ENCODE data around the gene MYBBP1A.

Gene MYBBP1A

DNA sequence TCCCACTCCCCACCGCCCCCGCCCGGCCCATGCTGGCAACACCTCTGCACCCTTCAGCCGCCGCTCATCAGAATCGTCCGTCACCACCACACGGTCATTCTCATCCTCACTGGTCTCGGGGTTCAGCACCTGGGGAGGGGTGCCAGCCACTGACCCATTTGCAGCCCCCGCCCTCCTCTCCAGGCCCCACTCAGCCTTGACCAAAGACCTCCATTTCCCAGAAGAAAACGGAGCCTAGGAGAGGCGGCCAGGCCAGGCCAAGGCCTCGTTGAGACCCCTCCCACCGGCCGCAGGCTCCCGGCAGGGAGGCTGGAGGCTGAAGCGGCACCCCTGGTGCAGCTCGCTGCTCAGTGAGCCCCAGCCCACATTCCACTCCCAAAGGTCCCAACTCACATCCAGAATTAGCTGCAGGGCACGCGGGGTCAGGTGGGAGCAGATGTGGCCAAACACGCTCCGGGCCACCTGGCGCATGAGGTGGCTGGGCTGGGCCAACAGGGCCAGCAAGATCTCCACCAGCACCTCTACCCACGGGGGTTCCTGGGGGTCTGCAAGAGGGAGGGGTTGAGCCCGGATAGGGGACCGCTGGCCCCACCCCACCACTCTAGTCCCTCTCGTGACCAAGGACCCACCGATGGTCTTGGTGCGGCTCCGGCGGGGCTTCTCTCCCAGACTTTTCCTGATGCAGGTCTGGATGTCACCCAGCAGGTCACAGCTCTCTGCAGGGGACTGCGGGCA lies 9.8 kb downstream of the MYBBP1A start:
- no peak overlapping the region for H3K4me3 ChIP-seq (ENCODE audit: low read depth, low read length)
- TF ChIP-seq POLR2A (IDR thresholded peaks at IDR 0.05; ENCODE audit: extremely low read depth, insufficient read length) (no peak), MYC (IDR thresholded peaks at IDR 0.05; ENCODE audit: low read depth, low read length) (no peak)
- TF ChIP-seq, protein P1, sequence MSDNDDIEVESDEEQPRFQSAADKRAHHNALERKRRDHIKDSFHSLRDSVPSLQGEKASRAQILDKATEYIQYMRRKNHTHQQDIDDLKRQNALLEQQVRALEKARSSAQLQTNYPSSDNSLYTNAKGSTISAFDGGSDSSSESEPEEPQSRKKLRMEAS (IDR thresholded peaks at IDR 0.05; ENCODE audit: low read depth, low read length) = no peak
- TF ChIP-seq, protein P2, sequence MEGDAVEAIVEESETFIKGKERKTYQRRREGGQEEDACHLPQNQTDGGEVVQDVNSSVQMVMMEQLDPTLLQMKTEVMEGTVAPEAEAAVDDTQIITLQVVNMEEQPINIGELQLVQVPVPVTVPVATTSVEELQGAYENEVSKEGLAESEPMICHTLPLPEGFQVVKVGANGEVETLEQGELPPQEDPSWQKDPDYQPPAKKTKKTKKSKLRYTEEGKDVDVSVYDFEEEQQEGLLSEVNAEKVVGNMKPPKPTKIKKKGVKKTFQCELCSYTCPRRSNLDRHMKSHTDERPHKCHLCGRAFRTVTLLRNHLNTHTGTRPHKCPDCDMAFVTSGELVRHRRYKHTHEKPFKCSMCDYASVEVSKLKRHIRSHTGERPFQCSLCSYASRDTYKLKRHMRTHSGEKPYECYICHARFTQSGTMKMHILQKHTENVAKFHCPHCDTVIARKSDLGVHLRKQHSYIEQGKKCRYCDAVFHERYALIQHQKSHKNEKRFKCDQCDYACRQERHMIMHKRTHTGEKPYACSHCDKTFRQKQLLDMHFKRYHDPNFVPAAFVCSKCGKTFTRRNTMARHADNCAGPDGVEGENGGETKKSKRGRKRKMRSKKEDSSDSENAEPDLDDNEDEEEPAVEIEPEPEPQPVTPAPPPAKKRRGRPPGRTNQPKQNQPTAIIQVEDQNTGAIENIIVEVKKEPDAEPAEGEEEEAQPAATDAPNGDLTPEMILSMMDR (IDR thresholded peaks at IDR 0.05; ENCODE audit: low read depth, low read length) = no peak
- DNase-seq (ENCODE audit: low read depth) = no peak

DNA sequence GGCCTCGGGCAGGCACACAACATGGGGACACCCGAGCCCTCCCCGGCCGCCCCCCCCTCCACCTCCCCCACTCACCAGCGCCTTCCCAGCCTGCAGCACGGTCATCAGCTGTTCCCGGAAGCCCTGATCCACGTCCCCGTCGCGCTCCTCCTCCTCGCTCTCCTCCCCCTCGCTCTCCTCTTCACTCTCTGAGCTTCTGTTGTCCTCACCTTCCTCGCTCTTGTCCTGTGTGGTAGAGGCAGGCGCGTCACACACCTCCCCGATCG lies 10.3 kb downstream of the MYBBP1A start:
- no peak for DNase-seq (ENCODE audit: low read depth)
- no peak overlapping the region for H3K4me3 ChIP-seq (ENCODE audit: low read depth, low read length)
- TF ChIP-seq, protein P2 (IDR thresholded peaks at IDR 0.05; ENCODE audit: low read depth, low read length) = no peak
- TF ChIP-seq, protein P1 (IDR thresholded peaks at IDR 0.05; ENCODE audit: low read depth, low read length) = no peak
- no peak for TF ChIP-seq POLR2A (IDR thresholded peaks at IDR 0.05; ENCODE audit: extremely low read depth, insufficient read length)
- no peak for TF ChIP-seq MYC (IDR thresholded peaks at IDR 0.05; ENCODE audit: low read depth, low read length)

DNA sequence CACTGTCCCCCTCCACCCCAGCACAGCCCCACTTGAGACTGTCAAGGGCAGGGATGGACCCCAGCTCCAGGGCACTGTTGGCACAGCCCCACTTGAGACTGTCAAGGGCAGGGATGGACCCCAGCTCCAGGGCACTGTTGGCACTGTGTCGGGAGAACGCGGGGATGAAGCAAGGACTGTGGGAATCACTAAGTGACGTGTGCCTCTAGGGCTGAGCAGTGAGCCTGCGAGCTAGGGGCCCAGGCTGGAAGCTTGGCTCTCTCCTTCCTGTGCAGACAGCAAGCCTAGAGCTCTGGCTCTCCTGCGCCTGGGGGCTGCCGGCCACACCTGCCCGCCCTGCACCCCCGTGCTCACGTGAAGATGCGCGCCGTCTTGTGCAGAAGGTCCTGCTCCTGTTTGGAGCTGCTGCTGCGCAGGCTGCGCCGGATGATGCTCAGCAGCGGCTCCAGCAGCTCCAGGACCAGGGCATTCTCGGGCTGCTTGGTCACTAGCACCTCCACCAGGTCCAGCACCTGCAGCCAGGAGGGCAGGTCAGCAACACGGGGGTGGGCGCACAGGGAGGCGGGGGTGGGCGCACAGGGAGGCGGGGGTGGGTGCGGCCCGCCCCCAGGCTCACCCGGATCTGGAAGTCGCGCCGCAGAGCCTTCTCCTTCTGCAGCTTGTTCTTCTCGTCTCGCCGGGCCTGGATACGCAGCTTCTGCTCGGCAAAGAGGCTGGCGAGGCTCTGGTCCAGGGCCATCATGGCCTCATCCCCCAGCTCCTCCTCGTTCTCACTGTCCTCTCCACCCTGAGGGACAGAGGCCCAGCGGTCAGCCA lies 10.8 kb downstream of the MYBBP1A start:
- TF ChIP-seq, protein P1 (IDR thresholded peaks at IDR 0.05; ENCODE audit: low read depth, low read length) = no peak
- TF ChIP-seq MYC (IDR thresholded peaks at IDR 0.05; ENCODE audit: low read depth, low read length) = no peak
- no peak for TF ChIP-seq POLR2A (IDR thresholded peaks at IDR 0.05; ENCODE audit: extremely low read depth, insufficient read length)
- TF ChIP-seq, protein P2 (IDR thresholded peaks at IDR 0.05; ENCODE audit: low read depth, low read length) = no peak
- no peak for DNase-seq (ENCODE audit: low read depth)
- no peak overlapping the region for H3K4me3 ChIP-seq (ENCODE audit: low read depth, low read length)

DNA sequence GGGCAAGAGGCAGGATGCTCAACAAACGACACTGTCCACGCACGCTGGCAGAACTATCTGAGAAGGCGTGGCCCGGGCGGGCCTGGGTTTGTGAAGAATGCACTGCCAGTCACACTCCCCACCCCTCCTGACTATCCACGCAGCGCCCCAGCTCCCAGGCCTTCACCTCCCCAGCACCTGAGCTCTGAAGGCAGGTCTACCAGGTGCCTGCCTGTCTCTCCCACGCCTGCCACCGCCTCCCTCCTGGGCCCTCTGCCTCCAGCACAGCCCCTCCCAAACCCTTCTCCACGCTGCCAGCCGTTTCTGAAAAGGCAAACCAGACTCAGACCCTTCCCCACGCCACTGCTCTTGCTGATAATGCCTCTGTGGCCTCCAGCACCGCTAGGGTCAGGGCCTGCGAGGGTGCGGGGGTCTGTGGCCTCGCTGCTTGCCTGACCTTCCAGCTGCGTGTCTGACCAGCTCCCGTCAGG lies 11.6 kb downstream of the MYBBP1A start:
- DNase-seq (ENCODE audit: low read depth) = no peak
- TF ChIP-seq POLR2A (IDR thresholded peaks at IDR 0.05; ENCODE audit: extremely low read depth, insufficient read length) = no peak
- TF ChIP-seq, protein P2 (IDR thresholded peaks at IDR 0.05; ENCODE audit: low read depth, low read length) = no peak
- TF ChIP-seq, protein P1 (IDR thresholded peaks at IDR 0.05; ENCODE audit: low read depth, low read length) = no peak
- no peak for TF ChIP-seq MYC (IDR thresholded peaks at IDR 0.05; ENCODE audit: low read depth, low read length)

DNA sequence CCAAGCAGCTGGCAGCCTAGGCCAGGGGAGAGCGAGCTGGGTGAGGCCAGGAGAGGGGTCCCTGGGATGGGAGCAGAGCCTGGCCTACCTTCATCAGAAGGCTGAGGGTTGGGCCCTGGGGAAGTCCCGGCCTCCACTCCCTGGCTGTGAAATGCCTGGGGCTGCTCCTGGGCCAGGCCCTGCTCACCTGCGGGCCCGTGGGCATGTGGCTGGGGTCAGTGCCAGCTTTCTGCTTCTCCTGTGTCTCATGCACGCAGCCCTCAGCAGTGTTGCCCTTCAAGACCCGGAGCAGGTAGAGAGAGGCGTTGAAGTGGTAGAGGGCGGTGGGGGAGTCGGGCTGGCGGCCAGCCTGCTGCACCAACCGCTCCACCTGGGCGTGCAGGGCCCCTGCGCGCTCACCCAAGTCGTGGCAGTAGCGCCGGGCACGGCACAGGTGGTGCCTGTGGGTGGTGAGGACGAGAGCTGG lies 12.4 kb downstream of the MYBBP1A start:
- no peak for DNase-seq (ENCODE audit: low read depth)
- H3K4me3 ChIP-seq (ENCODE audit: low read depth, low read length) = no peak overlapping the region
- TF ChIP-seq, protein P1 (IDR thresholded peaks at IDR 0.05; ENCODE audit: low read depth, low read length) = no peak
- TF ChIP-seq POLR2A (IDR thresholded peaks at IDR 0.05; ENCODE audit: extremely low read depth, insufficient read length) = no peak
- TF ChIP-seq MYC (IDR thresholded peaks at IDR 0.05; ENCODE audit: low read depth, low read length) = no peak
- TF ChIP-seq, protein P2 (IDR thresholded peaks at IDR 0.05; ENCODE audit: low read depth, low read length) = no peak

More for the DNA sequence above, 11.6 kb downstream of the MYBBP1A start:
- H3K4me3 ChIP-seq (ENCODE audit: low read depth, low read length) = no peak overlapping the region

All from NB4 (cell line).